Kidney (tissue), 14 donors: ENCODE results near the gene MFSD12. TPM values are rescaled to one million over a fixed set of nuclear protein-coding genes. Genes with fewer than 3 reads are reported as not detected.

Source experiments
- DNase-seq, 5 donors: peaks; one replicate each; pipeline ENCODE4 v3.0.0-alpha.2; 2013 to 2020
- FAIRE-seq: peaks from 2 replicates; lab custom pipeline; 2012; peaks lifted over from hg19 to GRCh38; lab: Jason Lieb, UNC
- H3K27ac ChIP-seq, 2 donors: one replicate each; pipeline ENCODE4 v1.7.0; 2013; ENCODE audit warnings: low read depth in 2 of 2, low read length in 2 of 2, inconsistent platforms in 1 of 2
- H3K27me3 ChIP-seq: one replicate; pipeline ENCODE4 v1.7.1; 2013; ENCODE audit warnings: low read length, inconsistent platforms; ENCODE audit not compliant: control insufficient read depth, insufficient read depth
- H3K36me3 ChIP-seq, 3 donors: one replicate each; pipeline versions ENCODE4 v1.7.0 to v1.7.1; 2013; ENCODE audit warnings: low read length in 3 of 3, control low read depth in 1 of 3, inconsistent platforms in 1 of 3; ENCODE audit not compliant: insufficient read depth in 3 of 3, control insufficient read depth in 2 of 3
- H3K4me1 ChIP-seq, 3 donors: one replicate each; pipeline versions ENCODE4 v1.7.0 to v1.7.1; 2013; ENCODE audit warnings: low read length in 3 of 3, inconsistent platforms in 1 of 3, low read depth in 1 of 3; ENCODE audit not compliant: control insufficient read depth in 2 of 3, insufficient read depth in 2 of 3
- H3K4me3 ChIP-seq, 3 donors: one replicate each; pipeline versions ENCODE4 v1.7.0 to v1.8.1; 2013; ENCODE audit warnings: low read length in 3 of 3, control low read depth in 1 of 3, inconsistent platforms in 1 of 3
- H3K9ac ChIP-seq, 3 donors: one replicate each; pipeline versions ENCODE4 v1.7.0 to v1.7.1; 2013; ENCODE audit warnings: low read length in 3 of 3, control low read depth in 1 of 3, inconsistent platforms in 1 of 3
- H3K9me3 ChIP-seq, 3 donors: one replicate each; pipeline versions ENCODE4 v1.7.0 to v1.7.1; 2013; ENCODE audit warnings: low read length in 3 of 3, control low read depth in 1 of 3, inconsistent platforms in 1 of 3; ENCODE audit not compliant: control insufficient read depth in 2 of 3, insufficient read depth in 1 of 3
- intact Hi-C: fragments of 100-400 bp; cut with DNase I; formaldehyde crosslinking; loops from one replicate; pipeline ENCODE4 v1.11.1; 2022
- polyA plus RNA-seq: library from polyadenylated mRNA; stranded (reverse); fragments of 350-450 nt; fragmentation: Illumina TruSeq; extraction: RNeasy Lipid Tissue Mini Kit (QIAGEN cat#74804); gene quantifications from one replicate; pipeline ENCODE4 v1.2.3, GENCODE V29; 2014; ENCODE audit warnings: low read depth, low replicate concordance; ENCODE audit not compliant: insufficient read depth
- total RNA-seq: library from RNA; stranded (reverse); fragmentation: NEBNext Ultra II Directional; extraction: Animal tissue kit (Norgen Biotek cat#: 25700); gene quantifications from one replicate; pipeline ENCODE4 v1.2.1, GENCODE V29; 2021
- TF ChIP-seq, protein P1 (sequence below): IDR thresholded peaks from 3 replicates; pipeline ENCODE4 v1.5.1; 2012; ENCODE audit warnings: mild to moderate bottlenecking, moderate library complexity, borderline replicate concordance; ENCODE audit not compliant: insufficient read depth; ENCODE audit errors: extremely low read depth
- donor health status: control.
- donor health status: control.
- donor health status: control.
- donor health status: control.
- donor health status: control.
- donor health status: DM: yes; HTN: yes; CAD: no.
- donor health status: Normal renal cell carcinoma (clear cell type).

The MFSD12 gene
- total and polyA plus RNA-seq, 2 donors from 2014 or later, result 113 to 124 TPM

DNA sequence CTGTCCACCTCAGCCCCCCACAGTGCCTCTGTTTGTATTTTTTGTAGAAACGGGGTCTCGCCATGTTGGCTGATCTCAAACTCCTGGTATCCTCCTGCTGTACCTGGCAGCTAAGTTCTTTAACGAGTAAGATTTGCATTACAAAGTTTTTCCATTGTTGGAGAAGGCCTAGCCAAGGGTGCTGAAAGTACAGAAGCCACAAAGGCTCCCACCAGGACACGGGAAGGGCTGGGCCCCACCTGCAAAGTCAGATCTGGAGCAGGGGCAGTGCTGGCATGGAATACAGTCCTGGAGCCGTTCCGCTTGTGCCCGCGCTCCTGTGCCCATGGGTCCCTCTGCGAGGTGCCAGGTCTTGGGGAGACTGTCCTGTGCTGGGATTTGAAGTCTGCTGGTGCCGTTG lies 39.1 kb downstream of the MFSD12 start:
- Histone ChIP-seq H3K4me3 (no peak overlapping the region), H3K4me1 (peaks cover 0 to 12% (median 0%) of the 10 kb centered on the region in 3 donors), H3K27me3 (no peaks in the 10 kb centered on the region), H3K9me3 (no peaks in the 10 kb centered on the region), H3K36me3 (peaks cover 0 to 7% (median 6%) of the 10 kb centered on the region in 3 donors), H3K9ac (no peak overlapping the region), H3K27ac (no peak overlapping the region)
- DNase-seq (no peak), FAIRE-seq (no peak)
- intact Hi-C loops, result no loop called here
- TF ChIP-seq, protein P1, sequence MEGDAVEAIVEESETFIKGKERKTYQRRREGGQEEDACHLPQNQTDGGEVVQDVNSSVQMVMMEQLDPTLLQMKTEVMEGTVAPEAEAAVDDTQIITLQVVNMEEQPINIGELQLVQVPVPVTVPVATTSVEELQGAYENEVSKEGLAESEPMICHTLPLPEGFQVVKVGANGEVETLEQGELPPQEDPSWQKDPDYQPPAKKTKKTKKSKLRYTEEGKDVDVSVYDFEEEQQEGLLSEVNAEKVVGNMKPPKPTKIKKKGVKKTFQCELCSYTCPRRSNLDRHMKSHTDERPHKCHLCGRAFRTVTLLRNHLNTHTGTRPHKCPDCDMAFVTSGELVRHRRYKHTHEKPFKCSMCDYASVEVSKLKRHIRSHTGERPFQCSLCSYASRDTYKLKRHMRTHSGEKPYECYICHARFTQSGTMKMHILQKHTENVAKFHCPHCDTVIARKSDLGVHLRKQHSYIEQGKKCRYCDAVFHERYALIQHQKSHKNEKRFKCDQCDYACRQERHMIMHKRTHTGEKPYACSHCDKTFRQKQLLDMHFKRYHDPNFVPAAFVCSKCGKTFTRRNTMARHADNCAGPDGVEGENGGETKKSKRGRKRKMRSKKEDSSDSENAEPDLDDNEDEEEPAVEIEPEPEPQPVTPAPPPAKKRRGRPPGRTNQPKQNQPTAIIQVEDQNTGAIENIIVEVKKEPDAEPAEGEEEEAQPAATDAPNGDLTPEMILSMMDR, result no peak

DNA sequence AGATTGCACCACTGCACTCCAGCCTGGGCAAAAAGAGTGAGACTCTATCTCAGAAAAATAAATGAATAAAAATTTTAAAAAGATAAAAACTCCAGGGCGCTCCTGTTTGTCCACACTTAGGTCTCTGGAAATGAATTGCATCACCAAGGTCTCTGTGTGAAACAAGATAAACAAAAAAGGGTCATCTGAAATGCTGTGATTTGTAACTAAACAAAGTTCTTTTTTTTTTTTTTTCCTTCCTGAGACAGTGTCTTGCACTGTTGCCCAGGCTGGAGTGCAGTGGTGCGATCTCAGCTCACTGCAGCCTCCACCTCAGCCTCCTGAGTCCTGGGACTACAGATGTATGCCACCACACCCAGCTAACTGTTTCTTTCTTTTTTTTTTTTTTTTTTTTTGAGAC lies 39.7 kb downstream of the MFSD12 start:
- FAIRE-seq (no peak), DNase-seq (no peak)
- H3K4me3 ChIP-seq, result no peak overlapping the region
- H3K9me3 ChIP-seq, result no peaks in the 10 kb centered on the region
- no peak overlapping the region for H3K9ac ChIP-seq
- no peak overlapping the region for H3K27ac ChIP-seq
- TF ChIP-seq, protein P1, result no peak
- intact Hi-C loops, result no loop called here
- peaks cover 0 to 13% (median 6%) of the 10 kb centered on the region in 3 donors for H3K4me1 ChIP-seq
- H3K27me3 ChIP-seq, result no peaks in the 10 kb centered on the region
- H3K36me3 ChIP-seq, result peaks cover 0 to 7% (median 6%) of the 10 kb centered on the region in 3 donors

DNA sequence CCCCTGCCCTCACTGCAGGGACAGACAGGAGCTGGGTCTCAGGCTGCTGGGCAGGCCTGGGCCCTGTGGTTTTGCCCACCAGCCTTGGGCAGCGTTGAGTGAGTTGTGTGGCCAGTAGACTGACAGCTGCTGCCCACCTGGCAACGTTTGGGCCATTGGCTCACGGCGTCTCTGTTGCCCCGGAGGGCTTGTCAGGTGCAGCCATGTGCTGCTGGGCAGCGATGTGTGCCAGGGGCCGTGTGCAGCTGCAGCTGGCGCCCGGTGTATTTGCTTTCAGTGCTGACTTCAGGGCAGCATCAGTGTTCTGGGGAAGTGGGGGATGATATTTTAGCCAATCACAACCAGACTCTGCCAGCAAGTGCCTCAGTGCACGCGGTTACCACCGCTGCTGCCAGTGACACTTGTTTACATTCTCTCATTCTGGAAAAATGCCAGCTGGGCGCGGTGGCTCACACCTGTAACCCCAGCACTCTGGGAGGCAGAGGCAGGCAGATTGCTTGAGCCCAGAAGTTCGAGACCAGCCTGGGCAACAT lies 40.6 kb downstream of the MFSD12 start:
- DNase-seq (peak in 4 of 5 donors; percentile 58 to 70 (median 67)), FAIRE-seq (no peak)
- H3K36me3 ChIP-seq, result peaks cover 0 to 10% (median 4%) of the 10 kb centered on the region in 3 donors
- no peak overlapping the region for H3K9ac ChIP-seq
- H3K9me3 ChIP-seq, result no peaks in the 10 kb centered on the region
- TF ChIP-seq, protein P1, result no peak
- no peaks in the 10 kb centered on the region for H3K27me3 ChIP-seq
- intact Hi-C loops, result no loop called here
- H3K4me1 ChIP-seq, result peaks cover 0 to 13% (median 7%) of the 10 kb centered on the region in 3 donors
- H3K4me3 ChIP-seq, result no peak overlapping the region
- no peak overlapping the region for H3K27ac ChIP-seq
